Activated T-cell treated with anti-CD3 and anti-CD28 coated beads for 48 hours (primary cell): ENCODE results near the gene TYW1.
"Not testable (repeated sequence)": the region's sequence is repeated elsewhere in the genome, so short reads cannot be mapped to it uniquely, and the experiment has no call there.

Experiments used
- DNase-seq: peaks from one replicate; pipeline ENCODE4 v3.0.0-alpha.2; 2020; ENCODE audit warnings: low read depth

Gene TYW1

GRCh38 chr7:67134912-67135311 is 138.3 kb downstream of the TYW1 start:
- DNase-seq: peak; percentile 21

- not testable (repeated sequence) for DNase-seq
Measured at GRCh38 chr7:67135617-67136486, 139.2 kb downstream of the TYW1 start.

GRCh38 chr7:67137489-67137888 is 140.9 kb downstream of the TYW1 start:
- DNase-seq: not testable (repeated sequence)

- not testable (repeated sequence) for DNase-seq
Measured at GRCh38 chr7:67139876-67140275, 143.2 kb downstream of the TYW1 start.

- not testable (repeated sequence) for DNase-seq
Measured at GRCh38 chr7:67141001-67141400, 144.4 kb downstream of the TYW1 start.

- DNase-seq: not testable (repeated sequence)
Measured at GRCh38 chr7:67143091-67143786, 146.6 kb downstream of the TYW1 start.

- DNase-seq: not testable (repeated sequence)
Measured at GRCh38 chr7:67145581-67146193, 149.1 kb downstream of the TYW1 start.

GRCh38 chr7:67149131-67149530 is 152.5 kb downstream of the TYW1 start:
- not testable (repeated sequence) for DNase-seq

GRCh38 chr7:67154374-67154773 is 157.7 kb downstream of the TYW1 start:
- not testable (repeated sequence) for DNase-seq

GRCh38 chr7:67156064-67156463 is 159.4 kb downstream of the TYW1 start:
- not testable (repeated sequence) for DNase-seq

GRCh38 chr7:67163285-67163684 is 166.7 kb downstream of the TYW1 start:
- DNase-seq: not testable (repeated sequence)

GRCh38 chr7:67171151-67171550 is 174.5 kb downstream of the TYW1 start:
- DNase-seq: not testable (repeated sequence)

- not testable (repeated sequence) for DNase-seq
Measured at GRCh38 chr7:67176730-67177129, 180.1 kb downstream of the TYW1 start.

- DNase-seq: not testable (repeated sequence)
Measured at GRCh38 chr7:67178915-67179688, 182.5 kb downstream of the TYW1 start.

- not testable (repeated sequence) for DNase-seq
Measured at GRCh38 chr7:67182956-67183750, 186.5 kb downstream of the TYW1 start.

GRCh38 chr7:67184912-67185659 is 188.5 kb downstream of the TYW1 start:
- not testable (repeated sequence) for DNase-seq

- DNase-seq: not testable (repeated sequence)
Measured at GRCh38 chr7:67185660-67186129, 189.1 kb downstream of the TYW1 start.

GRCh38 chr7:67189160-67189559 is 192.5 kb downstream of the TYW1 start:
- DNase-seq: not testable (repeated sequence)

- DNase-seq: not testable (repeated sequence)
Measured at GRCh38 chr7:67189801-67190465, 193.3 kb downstream of the TYW1 start.
